Left forelimb (tissue), 1 donor: ENCODE data around the gene GARS1.

Experiments used
- DNase-seq: peaks from one replicate; pipeline ENCODE4 v3.0.0-alpha.2; 2018; ENCODE audit warnings: low spot score

Gene GARS1

GRCh38 chr7:30655096-30655970 lies 60.7 kb downstream of the GARS1 start:
- DNase-seq = no peak

GRCh38 chr7:30656006-30656957 lies 61.6 kb downstream of the GARS1 start:
- no peak for DNase-seq

- no peak for DNase-seq
Observed at GRCh38 chr7:30657131-30657530, 62.5 kb downstream of the GARS1 start.

DNA sequence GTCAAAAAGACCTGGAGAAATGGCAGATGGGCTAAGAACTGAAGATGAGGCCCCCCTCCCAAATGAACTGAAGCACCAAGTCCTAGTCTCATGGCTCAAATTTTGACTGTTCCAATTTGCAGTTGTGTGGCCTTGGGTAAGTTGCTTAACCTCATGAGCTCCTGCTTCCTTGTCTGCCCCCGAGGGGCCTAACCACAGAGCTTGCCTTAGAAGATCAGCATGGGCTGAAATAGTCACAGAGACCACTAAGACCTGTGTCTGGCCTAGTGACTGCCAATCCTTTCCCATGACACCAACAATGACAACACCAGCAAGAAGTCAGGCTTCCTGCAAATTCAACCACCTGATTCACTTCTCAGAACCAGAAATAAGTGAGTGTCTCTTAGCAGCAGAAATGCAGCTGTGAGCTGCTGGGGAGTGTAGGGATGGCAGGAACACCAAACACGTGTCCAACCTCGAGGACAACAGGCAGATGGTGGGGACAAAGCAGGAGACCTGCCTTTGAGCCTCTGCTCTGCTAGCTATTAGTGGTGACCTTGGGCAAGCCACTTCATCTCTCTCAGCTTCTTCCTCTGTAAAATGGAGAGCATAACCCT lies 63.9 kb downstream of the GARS1 start:
- no peak for DNase-seq

- DNase-seq = no peak
Observed at GRCh38 chr7:30659312-30659711, 64.6 kb downstream of the GARS1 start.

DNA sequence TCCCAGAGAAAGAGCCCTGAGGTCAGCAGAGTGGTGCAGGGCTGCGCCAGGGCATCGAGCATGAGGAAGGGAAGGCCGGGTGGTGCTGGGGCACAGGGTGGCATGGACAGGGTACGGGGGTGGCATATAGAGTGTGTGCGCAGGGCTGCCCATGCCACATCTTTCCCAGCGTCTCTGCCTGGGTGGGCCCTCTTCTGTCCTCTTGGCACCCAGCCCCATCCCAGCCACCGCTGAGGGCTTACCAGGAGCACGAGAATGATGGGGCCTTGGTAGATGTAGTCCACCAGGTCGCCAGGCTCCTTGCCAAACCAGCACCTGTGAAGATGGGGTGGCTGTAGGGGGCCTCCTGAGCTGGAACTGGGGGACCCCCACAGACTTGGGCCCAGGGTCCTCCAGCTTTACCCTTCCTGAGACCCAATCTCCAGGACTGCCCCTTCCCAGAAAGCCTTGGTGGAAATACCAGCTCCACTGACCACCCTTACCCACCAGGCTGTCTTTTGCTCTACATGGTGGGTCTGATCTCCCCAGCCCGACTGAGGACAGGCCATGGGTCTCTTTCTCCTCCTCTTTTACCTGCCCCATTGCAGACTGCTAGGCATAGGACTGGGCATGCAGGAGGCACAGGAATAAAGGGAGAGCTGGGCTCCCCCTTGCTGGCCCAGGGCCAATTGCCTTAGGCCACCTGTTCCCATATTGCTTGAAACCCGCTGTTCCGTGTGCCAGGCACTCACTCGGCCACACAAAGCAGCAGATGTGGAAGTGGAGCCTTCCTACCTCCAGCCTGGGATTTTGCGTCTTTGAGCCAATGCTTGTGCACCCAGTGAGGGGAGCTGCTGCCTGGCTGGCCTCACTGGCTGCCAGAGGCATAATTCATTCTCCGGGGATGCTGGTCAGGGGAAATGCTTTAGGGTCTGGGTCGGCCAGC lies 65.9 kb downstream of the GARS1 start:
- DNase-seq = no peak

DNA sequence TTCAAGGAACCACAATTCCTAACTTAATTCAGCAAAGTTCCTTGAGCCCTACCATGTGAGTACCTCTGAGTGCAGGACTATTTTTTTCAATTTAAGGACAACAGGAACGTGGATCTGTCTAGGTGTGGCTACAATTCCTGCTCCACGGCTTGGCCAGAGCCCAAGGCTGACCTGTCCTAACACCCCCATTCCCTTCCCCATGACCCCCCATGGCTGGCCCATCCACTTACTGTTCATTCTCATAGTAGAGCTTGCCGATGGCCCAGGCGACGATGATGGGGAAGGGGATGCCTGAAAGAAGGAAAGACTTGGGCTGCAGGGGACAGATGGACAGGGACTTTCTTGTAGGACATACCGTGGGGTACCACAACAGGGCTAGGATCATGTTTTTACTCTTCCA lies 67.2 kb downstream of the GARS1 start:
- no peak for DNase-seq

DNA sequence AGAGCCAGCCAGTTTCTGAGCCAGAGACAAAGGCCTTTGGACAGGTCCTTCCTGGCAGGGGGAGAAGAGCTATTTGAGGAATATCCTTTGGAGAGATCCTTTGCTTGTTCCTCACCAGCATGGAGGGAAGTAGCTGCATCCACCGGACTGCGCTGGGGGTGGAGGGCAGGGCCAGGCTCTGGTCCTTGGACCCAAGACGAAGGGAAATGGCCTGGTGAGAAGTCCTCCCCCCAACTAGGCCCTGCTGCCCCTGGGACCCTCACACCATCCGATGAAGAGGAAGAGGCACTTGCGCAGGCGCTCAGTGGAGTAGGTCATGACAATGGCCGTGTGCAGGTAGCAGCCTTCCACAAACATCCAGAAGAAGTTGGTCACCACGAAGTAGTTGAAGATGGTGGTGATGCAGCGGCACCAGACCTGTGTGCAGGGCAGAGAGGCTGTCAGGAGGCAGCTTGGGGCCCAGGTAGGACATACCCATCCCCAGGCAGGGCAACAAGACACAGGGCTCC lies 67.8 kb downstream of the GARS1 start:
- no peak for DNase-seq

DNA sequence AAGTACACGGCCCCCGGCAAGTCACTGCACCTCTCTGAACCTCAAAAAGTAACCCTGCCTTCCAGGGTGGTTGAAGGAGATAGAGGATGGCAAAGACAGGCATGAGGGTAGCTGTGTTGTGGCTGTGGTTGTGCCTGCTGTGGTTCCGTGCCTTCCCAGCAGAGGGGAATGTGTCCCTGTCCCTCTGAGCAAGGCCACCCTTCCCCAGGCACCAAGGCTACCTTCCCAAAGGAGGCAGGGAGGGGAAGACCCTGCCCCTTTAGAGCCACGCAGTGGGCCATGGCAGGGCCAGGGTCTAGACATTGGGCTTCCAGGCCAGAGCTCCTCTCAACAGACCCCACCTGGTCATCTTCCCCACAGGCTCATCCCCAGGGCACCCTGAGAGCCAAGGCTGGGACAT lies 68.7 kb downstream of the GARS1 start:
- no peak for DNase-seq

GRCh38 chr7:30664184-30664885 lies 69.7 kb downstream of the GARS1 start:
- no peak for DNase-seq

DNA sequence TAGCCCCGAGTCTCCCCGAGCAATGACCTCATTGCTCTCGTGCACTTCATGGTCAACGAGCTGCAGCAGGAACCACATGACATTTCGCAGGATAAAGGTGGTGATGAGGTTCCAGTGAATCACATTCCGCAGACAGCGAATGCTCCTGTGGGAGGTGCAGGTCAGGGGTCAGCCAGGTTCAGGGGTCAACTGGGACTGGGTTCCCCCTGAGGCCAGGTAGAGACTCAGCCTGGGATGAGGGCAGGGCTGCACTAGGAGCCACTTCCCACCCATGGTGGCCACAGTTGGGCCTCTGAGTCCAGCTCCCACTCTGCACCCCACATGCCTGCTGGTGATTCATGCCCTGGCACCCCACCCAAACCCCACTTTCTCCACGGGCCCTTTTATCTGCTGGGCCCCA lies 70.4 kb downstream of the GARS1 start:
- DNase-seq = no peak

GRCh38 chr7:30665449-30665848 lies 70.8 kb downstream of the GARS1 start:
- no peak for DNase-seq

GRCh38 chr7:30667172-30667571 lies 72.5 kb downstream of the GARS1 start:
- no peak for DNase-seq

DNA sequence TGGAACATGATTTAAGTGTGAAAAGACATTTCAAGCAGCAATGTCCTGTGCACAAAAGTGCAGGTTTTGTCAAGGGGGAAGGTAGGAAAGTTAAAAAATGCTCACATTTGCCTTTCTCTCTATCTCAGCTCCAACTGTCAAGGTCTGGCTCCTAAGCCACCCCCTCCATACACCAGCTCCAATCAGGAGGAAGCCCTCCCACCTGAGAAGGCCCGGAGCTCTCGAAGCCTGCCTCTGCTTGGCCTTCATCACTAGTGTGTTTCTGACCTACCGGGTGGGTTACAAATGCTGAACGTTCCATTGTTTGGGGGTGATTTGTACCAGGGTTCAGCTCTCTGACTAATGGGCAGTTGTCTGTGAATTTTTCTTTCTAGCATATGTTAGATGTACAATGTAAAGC lies 73.4 kb downstream of the GARS1 start:
- DNase-seq = no peak

GRCh38 chr7:30671793-30672465 lies 77.3 kb downstream of the GARS1 start:
- no peak for DNase-seq

DNA sequence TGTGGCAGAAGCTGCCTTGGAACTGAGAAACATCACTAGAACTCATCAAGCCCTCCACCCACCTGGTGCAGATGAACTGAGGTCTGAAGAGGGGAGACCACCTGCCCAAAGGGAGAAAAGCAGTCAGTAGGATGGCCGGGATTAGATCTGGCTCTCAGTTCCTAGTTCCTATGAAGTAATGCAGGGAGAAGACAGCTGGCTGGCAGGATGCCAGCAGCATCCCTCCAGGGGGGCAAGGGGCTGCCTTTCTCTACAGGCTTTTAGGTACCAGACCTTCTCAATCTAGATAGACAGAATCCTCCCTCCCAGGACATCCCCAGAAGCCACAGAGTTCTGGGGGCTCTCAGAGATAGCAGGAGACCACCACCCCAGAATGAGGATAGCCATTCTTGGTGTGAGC lies 79.7 kb downstream of the GARS1 start:
- no peak for DNase-seq

DNA sequence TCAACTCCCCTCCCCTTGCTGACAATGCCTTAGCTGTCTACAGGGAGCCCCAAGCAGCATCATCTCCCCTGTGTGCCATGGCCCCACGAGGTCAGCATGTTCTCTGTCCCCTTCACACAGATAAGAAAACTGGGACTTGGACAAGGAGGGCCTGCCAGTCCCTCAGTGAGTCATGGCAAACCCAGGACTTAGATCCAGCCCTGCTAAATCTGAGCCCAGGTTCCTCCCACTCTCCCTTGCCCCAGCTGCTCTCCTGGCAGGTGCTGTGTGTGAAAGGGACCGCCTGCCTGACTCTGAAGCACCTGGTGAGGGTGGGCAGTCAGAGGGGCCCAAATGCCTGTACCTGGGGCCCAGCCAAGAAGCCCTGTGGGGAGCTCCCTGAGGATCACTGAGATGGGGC lies 80.2 kb downstream of the GARS1 start:
- no peak for DNase-seq

GRCh38 chr7:30678805-30679204 lies 84.1 kb downstream of the GARS1 start:
- no peak for DNase-seq

DNA sequence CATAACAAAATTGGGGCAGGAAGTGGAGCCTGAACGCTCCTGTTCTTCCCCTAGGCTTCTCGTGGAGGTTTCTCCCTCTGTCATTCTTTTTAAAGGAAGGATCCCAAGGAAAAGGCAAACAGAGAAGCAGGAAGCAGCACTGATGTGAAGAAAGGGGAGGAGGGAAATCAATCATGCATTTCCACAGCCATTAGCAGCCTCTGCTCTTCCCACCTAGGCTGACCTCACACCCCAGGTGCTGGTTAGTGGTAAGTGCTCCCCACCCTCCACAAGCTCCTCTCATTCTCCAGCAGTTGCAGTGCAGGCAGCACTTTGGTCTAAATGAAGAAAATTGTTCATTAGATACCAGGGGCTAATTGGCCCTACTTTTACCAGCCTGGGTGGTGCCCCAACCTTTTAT lies 85.0 kb downstream of the GARS1 start:
- no peak for DNase-seq

DNA sequence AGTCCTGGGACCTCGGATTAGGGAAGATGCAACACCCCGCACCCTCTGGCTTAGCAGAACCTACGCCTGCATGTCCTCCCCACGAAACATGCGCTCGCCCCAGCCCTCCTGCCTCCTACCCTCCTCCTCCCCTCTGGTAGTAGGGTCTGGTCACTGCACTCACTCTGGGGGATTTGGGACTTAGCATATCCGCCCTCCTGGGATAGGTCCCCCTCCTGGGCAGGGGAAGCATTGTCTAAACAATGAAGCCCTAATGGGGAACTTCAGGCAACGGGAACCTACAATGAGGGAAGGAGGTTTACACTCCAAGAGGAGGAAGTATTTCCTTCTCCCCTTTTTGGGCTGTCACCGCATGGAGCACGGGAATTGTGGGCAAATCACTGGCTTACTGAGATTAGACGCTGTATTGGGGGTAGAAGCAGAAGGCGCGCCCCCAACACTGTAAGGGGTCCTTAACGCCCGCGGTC lies 86.7 kb downstream of the GARS1 start:
- no peak for DNase-seq
